ENCODE data around the gene DOP1A.
"Not testable (repeated sequence)": the region's sequence is repeated elsewhere in the genome, so short reads cannot be mapped to it uniquely, and the experiment has no call there.

Gene DOP1A

DNA sequence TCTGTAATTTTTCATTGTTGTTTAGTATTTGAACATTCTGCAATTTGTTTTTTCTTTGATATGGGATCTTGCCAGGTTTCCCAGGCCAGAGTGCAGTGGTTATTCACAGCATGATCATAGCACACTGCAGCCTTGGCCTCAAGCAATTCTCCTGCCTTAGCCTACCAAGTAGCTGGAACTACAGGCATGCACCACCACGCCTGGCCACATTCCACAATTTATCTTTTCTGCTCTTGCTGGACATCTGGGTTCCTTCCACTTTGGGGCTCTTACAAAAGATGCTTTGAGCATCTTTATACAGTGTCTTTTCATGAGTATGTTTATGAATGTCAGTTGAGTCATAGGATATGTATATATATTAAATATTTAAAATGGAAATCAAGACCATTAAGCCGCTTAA is 83.6 kb downstream of the DOP1A start:
- DNase-seq (ENCODE audit: low read depth in 2 of 2): no peak

DNA sequence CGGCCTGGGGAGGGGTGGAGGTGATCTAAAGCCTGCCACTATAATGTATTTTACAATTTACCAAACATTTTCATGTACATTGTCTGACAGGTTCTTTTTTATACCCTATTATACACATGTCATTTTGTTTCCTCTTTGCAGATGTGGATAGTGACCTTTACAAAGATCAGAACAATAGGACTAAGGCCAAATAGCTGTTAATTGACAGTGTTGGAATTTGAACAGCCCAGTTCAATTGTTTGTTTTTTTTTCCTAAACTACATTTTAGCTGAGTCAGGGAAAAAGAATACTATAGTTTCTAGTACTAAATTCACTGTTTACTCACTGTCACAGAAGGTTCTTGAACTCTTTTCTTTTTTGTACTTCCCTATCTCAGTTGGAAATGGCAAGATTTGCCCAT is 85.4 kb downstream of the DOP1A start:
- no peak for DNase-seq (ENCODE audit: low read depth in 2 of 2)

DNA sequence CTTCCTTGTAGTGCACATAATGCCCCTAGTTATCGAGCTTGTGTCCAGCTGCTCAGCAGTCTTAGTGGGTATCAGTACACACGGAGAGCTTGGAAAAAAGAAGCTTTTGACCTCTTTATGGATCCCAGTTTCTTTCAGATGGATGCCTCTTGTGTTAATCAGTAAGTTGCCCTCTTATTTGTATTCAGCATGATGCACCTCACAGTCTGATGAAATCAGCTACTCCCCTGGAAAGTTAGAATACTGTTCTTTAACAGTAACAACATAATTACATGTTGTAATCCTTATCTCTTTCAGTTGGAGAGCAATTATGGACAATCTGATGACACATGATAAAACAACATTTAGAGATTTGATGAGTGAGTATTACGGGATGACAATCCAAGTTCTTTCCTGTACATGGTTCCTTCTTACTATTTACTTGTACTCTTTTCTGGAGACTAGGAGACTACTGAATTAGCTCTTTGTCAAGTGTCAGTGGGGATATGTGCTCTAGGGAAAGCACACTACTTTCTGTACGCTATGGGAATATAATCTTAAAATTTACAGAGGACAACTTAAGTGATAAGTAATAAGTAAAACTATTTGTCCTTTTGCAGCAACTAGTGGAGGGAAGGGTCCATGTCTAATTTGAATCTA is 86.5 kb downstream of the DOP1A start:
- no peak for DNase-seq (ENCODE audit: low read depth in 2 of 2)

DNA sequence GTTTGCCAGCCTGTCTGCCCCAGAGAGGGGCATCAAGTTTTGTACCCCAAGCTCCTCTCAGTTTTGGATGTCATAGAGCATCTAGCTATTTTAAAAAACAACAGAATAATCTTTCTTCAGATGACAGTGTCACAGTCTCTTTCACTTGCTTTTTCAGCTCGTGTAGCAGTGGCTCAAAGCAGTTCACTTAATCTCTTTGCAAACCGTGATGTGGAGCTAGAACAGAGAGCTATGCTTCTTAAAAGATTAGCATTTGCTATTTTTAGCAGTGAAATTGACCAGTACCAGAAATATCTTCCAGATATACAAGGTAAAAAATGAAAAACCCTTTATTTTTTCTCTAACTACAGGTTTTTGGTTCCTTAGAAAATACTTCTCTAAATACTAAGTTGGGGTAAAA is 88.3 kb downstream of the DOP1A start:
- DNase-seq (ENCODE audit: low read depth in 2 of 2): no peak

DNA sequence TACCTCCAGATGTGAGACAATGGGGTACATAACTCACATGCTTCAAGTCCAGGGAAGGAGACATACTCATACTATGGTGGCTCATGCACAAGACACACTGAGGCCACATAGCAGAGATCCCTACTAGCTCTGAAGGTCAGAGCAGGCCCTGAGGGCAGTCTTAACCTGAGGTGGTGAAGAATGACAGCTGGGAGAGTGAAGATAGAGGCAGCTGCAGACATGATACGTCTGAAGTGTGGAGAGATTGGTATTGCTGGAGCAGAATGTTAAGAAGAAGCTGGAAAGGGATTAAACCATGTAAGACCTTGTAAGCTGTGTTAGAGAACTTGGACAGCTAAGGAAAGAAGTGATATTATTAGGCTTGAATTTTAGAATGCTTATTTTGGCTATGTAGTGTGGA is 92.7 kb downstream of the DOP1A start:
- no peak for DNase-seq (ENCODE audit: low read depth in 2 of 2)

DNA sequence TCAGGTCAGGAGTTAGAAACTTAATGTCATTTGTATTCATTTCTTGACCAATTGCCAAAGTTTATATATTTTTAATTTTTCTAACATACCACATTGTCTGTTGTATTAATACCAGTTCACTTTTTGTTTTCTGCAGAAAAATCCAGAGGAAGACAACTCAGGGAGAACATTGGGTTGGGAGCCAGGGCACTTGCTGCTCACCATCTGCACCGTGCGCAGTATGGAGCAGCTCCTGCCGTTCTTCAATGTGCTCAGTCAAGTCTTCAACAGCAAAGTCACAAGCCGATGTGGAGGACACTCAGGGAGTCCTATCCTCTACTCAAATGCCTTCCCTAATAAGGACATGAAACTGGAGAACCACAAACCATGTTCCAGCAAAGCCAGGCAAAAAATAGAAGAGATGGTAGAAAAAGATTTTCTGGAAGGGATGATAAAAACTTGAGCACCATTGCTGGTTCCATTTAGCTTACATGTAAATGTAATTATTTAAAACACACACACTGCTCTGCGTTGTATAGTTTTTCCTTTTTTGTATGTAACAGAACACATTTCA is 100.3 kb downstream of the DOP1A start:
- DNase-seq (ENCODE audit: low read depth in 2 of 2): no peak

DNA sequence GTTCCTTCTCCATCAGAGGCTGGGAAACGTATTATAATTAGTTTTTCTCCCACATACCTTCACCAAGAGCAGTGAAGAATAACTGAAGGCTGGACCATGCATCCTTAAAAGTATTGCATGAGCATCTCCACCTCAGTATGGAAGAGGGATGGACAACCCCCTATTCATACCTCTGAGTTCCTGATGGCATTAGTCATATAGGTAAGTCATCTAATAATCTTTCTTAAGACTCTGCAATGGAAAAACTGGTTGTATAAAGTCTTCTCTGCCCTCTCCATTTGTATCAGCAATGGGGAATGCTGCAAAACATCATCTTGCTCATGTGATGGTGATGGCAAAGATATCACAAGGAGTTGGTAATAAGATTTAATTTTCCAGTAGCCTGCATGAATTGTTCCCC is 101.1 kb downstream of the DOP1A start:
- DNase-seq (ENCODE audit: low read depth in 2 of 2): no peak

DNA sequence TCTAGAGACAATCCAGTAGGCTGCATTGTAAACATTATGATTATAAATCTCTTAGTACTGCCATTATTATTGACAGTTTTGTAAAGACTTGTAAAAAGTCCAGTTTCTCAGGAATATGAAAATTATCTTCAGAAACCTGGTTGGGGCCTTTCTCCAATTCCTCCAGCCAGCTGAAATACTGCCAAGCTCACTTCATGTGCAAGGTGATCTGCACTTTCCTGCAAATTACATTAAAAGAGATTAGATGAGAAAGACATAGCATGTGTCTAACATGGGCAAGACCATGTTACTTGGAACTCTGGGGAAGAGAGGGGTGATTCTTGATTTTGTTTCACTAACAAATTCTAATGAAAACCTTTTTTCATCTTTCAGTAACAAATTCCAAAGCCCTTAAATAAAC is 101.6 kb downstream of the DOP1A start:
- no peak for DNase-seq (ENCODE audit: low read depth in 2 of 2)

DNA sequence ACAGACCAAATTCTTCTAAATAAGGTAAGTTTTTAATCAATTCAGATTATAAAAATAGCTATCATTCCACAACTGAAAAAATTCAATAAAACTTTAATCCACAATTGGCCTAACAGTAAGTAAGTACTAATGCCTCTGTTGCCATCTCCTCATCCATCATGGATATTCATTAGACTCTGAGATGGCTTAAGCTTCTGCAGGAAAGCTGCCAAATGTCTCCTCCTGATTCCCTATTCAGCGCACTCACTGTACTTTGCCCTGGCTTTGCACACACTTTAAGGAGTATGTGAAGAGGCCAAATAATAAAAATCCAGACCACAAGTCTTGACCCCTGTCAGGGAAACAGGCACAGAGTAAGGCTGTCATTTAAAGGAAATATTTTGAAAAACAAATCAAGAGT is 102.0 kb downstream of the DOP1A start:
- DNase-seq (ENCODE audit: low read depth in 2 of 2): no peak

DNA sequence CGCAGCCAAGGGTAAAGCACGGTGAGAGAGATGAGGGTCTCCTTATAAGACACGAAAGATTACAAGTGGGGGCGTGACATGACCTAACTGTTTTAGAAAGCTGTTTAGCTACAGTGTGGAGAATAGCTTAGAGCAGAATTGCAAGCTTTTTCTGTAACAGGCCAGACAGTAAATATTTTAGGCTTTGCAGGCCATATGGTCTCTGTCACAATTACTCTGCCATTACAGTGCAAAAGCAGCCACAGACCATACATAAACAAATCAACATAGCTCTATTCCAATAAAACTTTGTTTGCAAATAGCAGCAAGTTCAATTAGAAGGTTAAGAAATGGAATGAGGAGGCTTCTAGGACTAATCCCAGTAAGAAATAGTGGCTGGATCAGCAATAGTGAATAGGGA is 108.8 kb downstream of the DOP1A start:
- no peak for DNase-seq (ENCODE audit: low read depth in 2 of 2)

DNA sequence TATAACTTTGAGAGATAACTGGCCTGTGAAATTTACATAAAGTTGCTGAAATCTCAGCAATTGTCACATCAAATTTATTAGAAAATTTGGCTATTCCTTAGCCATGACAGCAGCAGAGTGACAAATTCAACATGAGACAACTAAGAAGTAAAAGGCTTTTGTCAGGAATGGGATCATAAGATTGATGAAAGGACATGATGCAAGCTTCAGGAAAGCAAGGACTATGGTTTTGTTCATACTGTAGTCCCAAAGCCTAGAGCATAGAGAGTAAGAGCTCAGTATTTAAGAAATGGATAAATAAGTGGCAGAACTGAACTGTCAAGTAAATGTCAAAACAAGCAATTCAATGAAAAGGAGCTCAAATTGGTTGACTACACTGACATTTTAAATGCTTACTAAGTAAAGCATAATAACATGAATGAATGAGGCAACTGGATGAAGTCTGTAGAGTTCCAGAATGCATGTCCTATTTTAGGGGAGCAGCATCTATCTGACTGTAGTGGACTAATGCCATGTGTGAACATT is 113.0 kb downstream of the DOP1A start:
- no peak for DNase-seq (ENCODE audit: low read depth in 2 of 2)

DNA sequence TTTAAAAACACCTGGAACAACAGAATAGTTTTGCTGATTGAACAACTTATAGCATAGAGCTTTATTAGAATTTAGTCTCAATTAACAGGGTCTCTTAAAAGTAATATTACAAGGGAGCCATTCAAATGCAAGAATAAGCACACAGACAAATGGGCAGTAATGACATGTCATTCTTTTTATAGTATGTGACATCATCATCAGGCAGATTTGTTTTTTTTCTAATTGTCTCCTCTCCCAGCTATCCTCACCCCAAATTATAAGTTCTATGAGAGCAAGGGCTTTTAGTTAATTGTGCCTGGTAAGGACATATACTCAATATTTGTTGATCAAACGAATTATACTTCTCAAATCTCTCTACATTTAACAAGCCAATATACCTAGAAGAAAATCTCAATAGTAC is 114.6 kb downstream of the DOP1A start:
- no peak for DNase-seq (ENCODE audit: low read depth in 2 of 2)

DNA sequence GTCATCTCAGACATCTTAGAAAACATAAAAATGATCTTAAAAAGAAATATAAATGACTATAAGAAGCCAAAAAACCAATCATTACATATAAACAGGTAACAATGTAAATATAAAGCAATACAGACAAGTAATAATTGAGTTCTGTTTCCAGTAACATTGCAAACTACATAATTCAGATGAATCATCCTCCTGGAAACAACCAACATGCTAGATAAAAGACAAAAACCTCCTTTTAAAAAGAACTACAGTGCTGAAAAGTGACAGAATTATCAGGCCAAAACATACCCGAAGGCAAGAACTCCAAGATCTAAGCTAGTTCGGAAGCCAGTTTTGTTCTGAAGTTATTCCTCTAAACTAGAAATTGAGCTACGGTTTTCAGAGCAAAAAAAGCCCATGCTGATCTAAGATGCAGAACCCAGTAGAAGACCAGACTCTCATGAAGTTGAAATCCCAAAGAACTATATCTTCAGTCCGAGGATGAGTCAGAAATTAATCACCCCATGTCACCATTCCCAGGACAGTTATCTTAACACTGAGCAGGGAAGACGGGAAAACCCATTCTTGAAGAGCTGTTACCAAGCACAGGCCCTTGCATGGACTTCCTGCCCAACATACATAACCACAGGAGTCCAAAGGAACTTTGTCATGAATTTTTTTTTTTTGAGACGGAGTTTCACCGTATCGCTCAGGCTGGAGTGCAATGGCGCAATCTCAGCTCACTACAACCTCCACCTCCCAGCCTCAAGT is 115.8 kb downstream of the DOP1A start:
- no peak for DNase-seq (ENCODE audit: low read depth in 2 of 2)

DNA sequence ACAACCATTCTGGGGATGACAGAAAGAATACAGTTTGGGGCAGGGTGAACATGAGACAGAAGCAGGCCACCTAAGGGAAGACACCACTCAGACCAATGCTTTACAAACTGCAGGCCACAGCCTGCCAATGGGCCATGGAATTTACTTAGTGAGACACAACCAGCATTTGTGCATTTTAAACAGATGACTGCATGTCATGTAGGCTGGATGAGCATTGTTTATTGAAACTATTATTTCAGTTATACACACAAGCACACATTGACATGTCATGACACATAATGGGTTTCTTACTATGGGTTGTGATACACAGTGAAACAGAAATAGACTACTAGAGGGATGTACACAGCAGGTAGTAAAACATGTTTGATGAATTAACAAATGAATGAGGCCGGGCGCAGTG is 117.6 kb downstream of the DOP1A start:
- no peak for DNase-seq (ENCODE audit: low read depth in 2 of 2)

DNA sequence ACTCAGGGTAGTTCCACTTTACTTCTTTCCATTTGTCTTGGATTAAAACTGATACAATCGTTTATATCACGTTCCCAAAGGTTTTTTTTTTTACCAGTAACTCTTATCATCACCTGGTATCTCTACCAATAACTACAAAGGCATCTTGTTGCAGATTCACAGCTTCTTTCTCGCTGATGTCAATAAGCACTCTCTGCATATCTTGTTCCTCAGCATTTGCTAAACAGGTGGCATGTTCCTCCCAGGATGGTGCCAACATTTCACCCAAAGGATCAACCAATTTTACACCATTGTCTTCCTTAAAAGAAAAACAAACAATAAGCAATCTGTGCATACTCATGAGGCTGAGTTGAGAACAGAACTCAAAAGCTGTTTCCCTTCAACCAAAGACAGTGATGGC is 121.0 kb downstream of the DOP1A start:
- DNase-seq (ENCODE audit: low read depth in 2 of 2): no peak

DNA sequence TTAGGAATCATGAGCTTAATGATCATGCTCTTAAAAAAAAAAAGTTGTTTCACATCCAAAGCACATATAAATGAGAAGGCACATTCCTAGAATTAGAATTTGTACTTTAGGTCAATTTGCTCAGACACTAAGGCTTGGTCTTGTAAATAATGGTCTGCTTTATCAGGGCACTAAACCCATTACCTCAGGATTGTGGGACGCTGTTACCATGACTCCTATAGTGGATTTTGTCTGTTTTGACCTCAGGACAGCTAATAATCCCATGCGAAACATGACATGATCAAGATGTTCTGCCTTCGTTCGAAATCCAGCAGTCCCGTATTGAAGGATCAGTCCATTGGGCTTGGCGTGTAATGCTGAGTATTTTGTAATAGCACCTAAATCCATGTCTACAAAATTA is 123.2 kb downstream of the DOP1A start:
- no peak for DNase-seq (ENCODE audit: low read depth in 2 of 2)

DNA sequence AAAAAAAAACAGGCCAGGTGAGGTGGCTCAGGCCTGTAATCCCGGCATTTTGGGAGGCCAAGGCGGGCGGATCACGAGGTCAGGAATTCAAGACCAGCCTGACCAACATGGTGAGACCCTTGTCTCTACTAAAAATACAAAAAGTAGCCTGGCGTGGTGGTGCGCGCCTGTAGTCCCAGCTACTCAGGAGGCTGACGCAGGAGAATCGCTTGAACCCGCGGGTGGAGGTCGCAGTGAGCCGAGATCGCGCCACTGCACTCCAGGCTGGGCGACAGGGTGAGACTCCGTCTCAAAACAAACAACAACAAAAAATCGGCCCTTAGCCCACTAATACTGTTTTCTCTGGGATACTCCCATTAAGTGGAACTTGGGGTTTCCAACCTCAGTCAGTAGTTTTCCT is 124.5 kb downstream of the DOP1A start:
- DNase-seq (ENCODE audit: low read depth in 2 of 2): not testable (repeated sequence)

DNA sequence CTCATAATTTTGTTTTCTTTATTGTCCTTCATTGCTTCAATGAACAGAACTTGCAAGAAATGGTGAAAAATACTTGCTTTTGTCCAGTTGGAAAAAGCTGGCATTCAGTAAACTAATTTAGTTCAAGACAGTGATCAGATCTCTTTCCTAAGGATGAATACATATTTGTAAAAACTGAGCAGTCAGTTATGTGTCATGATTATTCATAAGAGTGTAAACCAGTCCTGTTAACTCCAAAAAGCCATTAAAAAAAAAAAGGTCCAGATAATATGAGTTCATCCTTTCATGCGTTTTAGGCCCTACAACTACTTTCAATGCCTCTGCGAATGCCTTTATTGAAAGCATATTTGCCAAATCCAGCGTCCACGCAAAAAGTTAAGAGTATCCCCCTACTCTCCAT is 125.0 kb downstream of the DOP1A start:
- DNase-seq (ENCODE audit: low read depth in 2 of 2): no peak

DNA sequence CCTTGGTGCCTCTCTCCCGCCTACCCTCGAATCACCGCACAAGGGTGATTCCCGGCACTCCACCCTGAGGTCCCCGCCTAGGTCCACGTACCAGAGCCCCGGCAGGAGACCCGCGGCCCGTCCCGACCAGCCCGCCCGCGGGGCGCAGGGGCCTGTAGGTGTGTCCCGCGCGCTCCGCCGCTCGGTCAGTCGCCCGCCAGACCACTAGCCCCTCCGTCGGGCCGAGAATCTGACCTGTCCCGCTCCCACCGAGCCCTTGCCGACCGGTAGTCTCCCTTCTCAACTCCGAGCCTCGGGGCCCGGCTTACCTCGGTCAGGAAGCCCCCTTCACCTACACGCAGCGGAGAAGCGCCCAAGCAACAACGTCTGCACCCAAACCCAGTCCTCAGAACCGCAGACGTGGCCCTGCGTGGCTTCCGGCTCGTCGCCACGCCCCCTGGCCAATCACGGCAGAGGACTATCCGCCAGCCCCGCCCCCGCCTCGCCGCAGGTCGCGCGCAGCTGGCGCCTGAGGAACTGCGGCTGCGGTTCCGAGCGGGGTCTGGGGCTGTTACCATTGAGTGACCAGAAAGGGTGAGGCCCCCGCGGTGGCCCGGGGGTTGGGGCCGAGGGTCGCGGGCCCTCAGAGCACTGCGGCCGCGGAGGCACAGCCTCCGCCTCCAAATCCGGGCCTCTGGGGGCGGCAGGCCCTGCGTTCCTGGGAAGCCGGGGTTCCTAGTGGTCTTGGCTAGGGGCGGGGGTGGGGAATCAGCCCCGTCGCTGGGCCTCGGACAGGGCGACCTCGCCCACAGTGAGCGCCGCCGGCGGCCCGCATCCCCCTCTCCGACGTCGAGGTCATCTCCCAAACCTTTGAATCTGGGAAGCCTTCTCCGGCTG is 125.6 kb downstream of the DOP1A start, which contains the start of the genes PGM3 and RWDD2A:
Gene PGM3, minus strand, starts transcription at position 395 of the 876 bp plus-strand sequence. CDS start 2,253 bp downstream, outside the sequence.
Gene RWDD2A, plus strand, starts transcription at position 487 of the 876 bp plus-strand sequence. CDS start 1,095 bp downstream, outside the sequence.
- DNase-seq (ENCODE audit: low read depth in 2 of 2): peak; percentile 82 to 85

DNA sequence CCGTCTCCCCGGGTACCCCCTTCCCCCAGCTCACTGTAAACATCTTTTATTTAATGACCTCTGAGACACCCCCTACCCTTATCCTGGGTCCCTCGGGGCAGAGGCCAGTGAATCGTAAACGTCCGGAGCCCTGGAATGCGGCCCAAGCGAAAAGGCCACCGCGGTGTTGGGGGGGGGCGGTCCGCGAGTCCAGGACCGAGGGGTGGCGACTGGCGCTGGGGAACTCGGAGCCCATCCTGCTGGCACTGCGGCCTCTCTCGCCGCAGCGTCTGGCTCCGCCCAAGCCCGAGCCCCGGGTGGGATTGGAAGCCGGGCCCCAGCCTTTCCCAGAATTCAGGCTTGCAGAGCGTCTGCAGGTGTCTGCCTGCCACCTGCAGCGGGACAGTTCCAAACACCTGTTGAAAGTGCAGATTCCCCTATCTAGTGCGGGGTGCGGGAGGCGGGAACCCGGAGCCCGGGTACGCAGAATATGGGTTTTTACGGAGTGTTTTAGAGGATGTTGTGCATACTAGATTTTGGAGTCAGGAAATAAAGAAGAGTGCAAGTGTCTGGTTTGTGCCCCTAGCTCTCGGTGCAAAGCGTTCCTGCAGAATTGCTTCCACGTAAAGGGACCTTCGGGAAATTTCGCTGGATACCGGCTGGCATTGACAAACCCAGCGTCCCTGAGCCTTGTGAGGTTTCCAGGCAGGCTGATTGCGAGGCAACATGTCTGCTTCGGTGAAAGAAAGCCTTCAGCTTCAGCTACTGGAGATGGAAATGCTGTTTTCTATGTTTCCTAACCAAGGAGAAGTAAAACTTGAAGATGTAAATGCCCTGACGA is 126.5 kb downstream of the DOP1A start:
- DNase-seq (ENCODE audit: low read depth in 2 of 2): peak; percentile 2 to 8
